DOHH2 (cell line): Measurements from ENCODE around the gene NCOA5.

Experiments used
- EZH2phosphoT487 ChIP-seq: fragments of 200-600 bp; sonication (generic); IDR thresholded peaks from 2 replicates; pipeline ENCODE4 v1.6.1; 2017; ENCODE audit warnings: borderline replicate concordance, mild to moderate bottlenecking, antibody characterized with exemption, low read length, moderate library complexity, mixed read lengths
- TF ChIP-seq, protein P1 (sequence below): fragments of 200-600 bp; sonication (generic); IDR thresholded peaks from one replicate; pipeline ENCODE4 v1.5.1; 2014; ENCODE audit warnings: antibody characterized with exemption, mild to moderate bottlenecking, low read depth, low read length; ENCODE audit not compliant: poor library complexity, severe bottlenecking

DNA sequence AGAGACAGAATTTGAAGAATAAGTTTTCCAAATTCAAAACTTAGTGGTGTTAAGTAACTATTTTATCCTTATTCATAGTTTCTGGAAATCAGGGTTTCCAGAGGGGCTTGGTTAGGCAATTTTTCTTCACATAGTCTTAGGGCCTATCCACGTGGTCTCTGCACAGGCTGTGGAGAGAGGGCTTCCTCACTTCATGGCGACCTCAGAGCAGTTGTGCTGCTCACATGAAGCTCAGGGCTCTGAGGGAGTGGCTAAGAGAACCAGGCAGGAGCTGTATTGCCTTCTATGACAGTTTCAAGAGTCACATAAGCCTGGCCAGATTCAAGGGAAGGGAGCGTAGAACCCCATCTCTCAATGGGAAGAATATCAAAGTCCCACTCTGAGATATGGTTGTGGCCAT, 14.5 kb upstream of the NCOA5 start:
- TF ChIP-seq, protein P1, sequence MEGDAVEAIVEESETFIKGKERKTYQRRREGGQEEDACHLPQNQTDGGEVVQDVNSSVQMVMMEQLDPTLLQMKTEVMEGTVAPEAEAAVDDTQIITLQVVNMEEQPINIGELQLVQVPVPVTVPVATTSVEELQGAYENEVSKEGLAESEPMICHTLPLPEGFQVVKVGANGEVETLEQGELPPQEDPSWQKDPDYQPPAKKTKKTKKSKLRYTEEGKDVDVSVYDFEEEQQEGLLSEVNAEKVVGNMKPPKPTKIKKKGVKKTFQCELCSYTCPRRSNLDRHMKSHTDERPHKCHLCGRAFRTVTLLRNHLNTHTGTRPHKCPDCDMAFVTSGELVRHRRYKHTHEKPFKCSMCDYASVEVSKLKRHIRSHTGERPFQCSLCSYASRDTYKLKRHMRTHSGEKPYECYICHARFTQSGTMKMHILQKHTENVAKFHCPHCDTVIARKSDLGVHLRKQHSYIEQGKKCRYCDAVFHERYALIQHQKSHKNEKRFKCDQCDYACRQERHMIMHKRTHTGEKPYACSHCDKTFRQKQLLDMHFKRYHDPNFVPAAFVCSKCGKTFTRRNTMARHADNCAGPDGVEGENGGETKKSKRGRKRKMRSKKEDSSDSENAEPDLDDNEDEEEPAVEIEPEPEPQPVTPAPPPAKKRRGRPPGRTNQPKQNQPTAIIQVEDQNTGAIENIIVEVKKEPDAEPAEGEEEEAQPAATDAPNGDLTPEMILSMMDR: no peak
- TF ChIP-seq EZH2phosphoT487: no peak
